ENCODE data around the gene CLBA1.
"Not testable (repeated sequence)": the region's sequence is repeated elsewhere in the genome, so short reads cannot be mapped to it uniquely, and the experiment has no call there.

CLBA1 gene

GRCh38 chr14:105026802-105027563, 41.4 kb downstream of the CLBA1 start:
- no peak for DNase-seq

- DNase-seq = not testable (repeated sequence)
Observed at GRCh38 chr14:105027718-105028117, 42.1 kb downstream of the CLBA1 start.

- DNase-seq = no peak
Observed at GRCh38 chr14:105028251-105028927, 42.8 kb downstream of the CLBA1 start.

- DNase-seq = no peak
Observed at GRCh38 chr14:105029402-105029801, 43.8 kb downstream of the CLBA1 start.

- DNase-seq = no peak
Observed at GRCh38 chr14:105030194-105030593, 44.6 kb downstream of the CLBA1 start.

GRCh38 chr14:105030836-105031396, 45.3 kb downstream of the CLBA1 start:
- no peak for DNase-seq

- DNase-seq = not testable (repeated sequence)
Observed at GRCh38 chr14:105032451-105032901, 46.9 kb downstream of the CLBA1 start.

- DNase-seq = not testable (repeated sequence)
Observed at GRCh38 chr14:105033412-105033900, 47.9 kb downstream of the CLBA1 start.

GRCh38 chr14:105034315-105035039, 48.9 kb downstream of the CLBA1 start:
- no peak for DNase-seq

- not testable (repeated sequence) for DNase-seq
Observed at GRCh38 chr14:105035616-105036015, 50.0 kb downstream of the CLBA1 start.

- no peak for DNase-seq
Observed at GRCh38 chr14:105039458-105040205, 54.0 kb downstream of the CLBA1 start.

- no peak for DNase-seq
Observed at GRCh38 chr14:105041841-105042765, 56.5 kb downstream of the CLBA1 start.

- DNase-seq = no peak
Observed at GRCh38 chr14:105042813-105043212, 57.2 kb downstream of the CLBA1 start.

- DNase-seq = no peak
Observed at GRCh38 chr14:105043641-105044040, 58.1 kb downstream of the CLBA1 start.

Measured in stimulated activated CD4-positive, alpha-beta T cell treated with anti-CD3 and anti-CD28 coated beads, Interleukin-4, amount 100 ng/mL, for 24 hours (primary cell).